Liver (tissue), 9 donors: ENCODE data around the gene ANKAR. TPM values are rescaled to one million over a fixed set of nuclear protein-coding genes. Genes with fewer than 3 reads are reported as not detected.
"Not testable (repeated sequence)": the region's sequence is repeated elsewhere in the genome, so short reads cannot be mapped to it uniquely, and the experiment has no call there.

Experiments used
- DNase-seq: peaks from one replicate; pipeline ENCODE4 v3.0.0-alpha.2; 2017; ENCODE audit warnings: low spot score
- H3K27ac ChIP-seq, 2 donors: one replicate each; pipeline ENCODE4 v1.7.0; 2013; ENCODE audit warnings: inconsistent platforms in 2 of 2, low read length in 2 of 2, control low read depth in 1 of 2, low read depth in 1 of 2, mild to moderate bottlenecking in 1 of 2
- H3K27me3 ChIP-seq, 4 donors: one replicate each; pipeline versions ENCODE4 v1.6.1 to v1.7.0; 2013; ENCODE audit warnings: low read length in 3 of 4, inconsistent platforms in 1 of 4, mild to moderate bottlenecking in 1 of 4, moderate library complexity in 1 of 4; ENCODE audit not compliant: control insufficient read depth in 4 of 4, insufficient read depth in 4 of 4
- H3K36me3 ChIP-seq, 4 donors: one replicate each; pipeline versions ENCODE4 v1.6.1 to v1.7.0; 2013; ENCODE audit warnings: low read length in 3 of 4, mild to moderate bottlenecking in 3 of 4, low read depth in 1 of 4, moderate library complexity in 1 of 4; ENCODE audit not compliant: control insufficient read depth in 4 of 4, insufficient read depth in 3 of 4
- H3K4me1 ChIP-seq, 4 donors: one replicate each; pipeline versions ENCODE4 v1.6.1 to v1.7.0; 2013; ENCODE audit warnings: low read length in 3 of 4, mild to moderate bottlenecking in 3 of 4, moderate library complexity in 1 of 4; ENCODE audit not compliant: control insufficient read depth in 4 of 4, insufficient read depth in 4 of 4
- H3K4me3 ChIP-seq, 3 donors: one replicate each; pipeline versions ENCODE4 v1.6.1 to v1.7.0; 2013; ENCODE audit warnings: low read length in 3 of 3, control low read depth in 1 of 3, low read depth in 1 of 3, mild to moderate bottlenecking in 1 of 3
- H3K9ac ChIP-seq, 2 donors: one replicate each; pipeline ENCODE4 v1.7.0; 2013; ENCODE audit warnings: low read length in 2 of 2, mild to moderate bottlenecking in 2 of 2, moderate library complexity in 2 of 2, control low read depth in 1 of 2, low read depth in 1 of 2
- H3K9me3 ChIP-seq, 4 donors: one replicate each; pipeline versions ENCODE4 v1.6.1 to v1.7.0; 2013; ENCODE audit warnings: low read length in 3 of 4; ENCODE audit not compliant: control insufficient read depth in 4 of 4
- ATF3 ChIP-seq: IDR thresholded peaks from 2 replicates; pipeline ENCODE4 v1.6.1; 2016; ENCODE audit warnings: antibody characterized with exemption
- CTCF ChIP-seq: fragments of 150-350 bp; IDR thresholded peaks from 2 replicates; pipeline ENCODE4 v1.5.1; 2017; ENCODE audit warnings: improper control_type of control experiment, low read depth, low read length; ENCODE audit not compliant: missing input control
- EGR1 ChIP-seq, 2 donors: IDR thresholded peaks; 2 replicates each; pipeline ENCODE4 v1.6.1; 2016 to 2018; ENCODE audit warnings: antibody characterized with exemption in 2 of 2, low read depth in 2 of 2
- FOXA1 ChIP-seq: IDR thresholded peaks from 2 replicates; pipeline ENCODE4 v1.6.1; 2016; ENCODE audit warnings: antibody characterized with exemption
- FOXA2 ChIP-seq: IDR thresholded peaks from 2 replicates; pipeline ENCODE4 v1.6.1; 2016; ENCODE audit warnings: antibody characterized with exemption
- GABPA ChIP-seq, 2 donors: IDR thresholded peaks in 1 of 2; conservative IDR thresholded peaks in 1 of 2; 2 replicates each; pipeline ENCODE4 v1.6.1; 2016; ENCODE audit warnings: antibody characterized with exemption in 2 of 2, mild to moderate bottlenecking in 1 of 2, moderate library complexity in 1 of 2
- HNF4A ChIP-seq, 2 donors: conservative IDR thresholded peaks; 2 replicates each; pipeline ENCODE4 v1.6.1; 2016; ENCODE audit warnings: antibody characterized with exemption in 2 of 2, mild to moderate bottlenecking in 2 of 2
- HNF4G ChIP-seq: IDR thresholded peaks from 2 replicates; pipeline ENCODE4 v1.6.1; 2016; ENCODE audit warnings: antibody characterized with exemption
- JUND ChIP-seq, 2 donors: IDR thresholded peaks; 2 replicates each; pipeline ENCODE4 v1.6.1; 2016; ENCODE audit warnings: antibody characterized with exemption in 2 of 2
- MAX ChIP-seq: IDR thresholded peaks from 2 replicates; pipeline ENCODE4 v1.6.1; 2016; ENCODE audit warnings: antibody characterized with exemption
- NR2F2 ChIP-seq: IDR thresholded peaks from 2 replicates; pipeline ENCODE4 v1.6.1; 2016; ENCODE audit warnings: antibody characterized with exemption
- RAD21 ChIP-seq, 2 donors: IDR thresholded peaks; 2 replicates each; pipeline ENCODE4 v1.6.1; 2016; ENCODE audit warnings: antibody characterized with exemption in 2 of 2, mild to moderate bottlenecking in 2 of 2
- REST ChIP-seq: IDR thresholded peaks from 2 replicates; pipeline ENCODE4 v1.6.1; 2016; ENCODE audit warnings: antibody characterized with exemption, mild to moderate bottlenecking
- RXRA ChIP-seq, 2 donors: IDR thresholded peaks; 2 replicates each; pipeline ENCODE4 v1.6.1; 2017 to 2018; ENCODE audit warnings: antibody characterized with exemption in 2 of 2, mild to moderate bottlenecking in 1 of 2
- SP1 ChIP-seq: IDR thresholded peaks from 2 replicates; pipeline ENCODE4 v1.6.1; 2018; ENCODE audit warnings: antibody characterized with exemption, mild to moderate bottlenecking
- TAF1 ChIP-seq: conservative IDR thresholded peaks from 2 replicates; pipeline ENCODE4 v1.6.1; 2016; ENCODE audit warnings: antibody characterized with exemption, mild to moderate bottlenecking
- YY1 ChIP-seq: IDR thresholded peaks from 2 replicates; pipeline ENCODE4 v1.6.1; 2016; ENCODE audit warnings: antibody characterized with exemption, mild to moderate bottlenecking
- ZBTB33 ChIP-seq: IDR thresholded peaks from 2 replicates; pipeline ENCODE4 v1.6.1; 2016; ENCODE audit warnings: antibody characterized with exemption
- WGBS: extraction: QIAGEN DNeasy Blood & Tissue Kit; methylation state at CpG from one replicate; pipeline ENCODE4 v1.1.7; 2013; 5-methylcytosine and 5-hydroxymethylcytosine counted together
- polyA plus RNA-seq, 2 donors: library from polyadenylated mRNA; stranded (reverse) in 1 of 2; unstranded in 1 of 2; fragments of 200-250 nt in 1 of 2; fragments of >200 nt in 1 of 2; fragmentation: Nextera tagmentation in 1 of 2; extraction: Ambion mirVana in 1 of 2; gene quantifications; one replicate each; pipeline versions ENCODE4 v1.2.1 to v1.2.3, GENCODE V29; 2013 to 2015
- total RNA-seq, 2 donors: library from RNA; depleted of rRNA; stranded (reverse); fragments of >200 nt; gene quantifications; one replicate each; pipeline ENCODE4 v1.2.3, GENCODE V29; 2014
- donor health status: healthy.
- donor health status: healthy.
- donor health status: healthy.
- donor health status: healthy.
- donor health status: healthy.

Gene ANKAR
- total and polyA plus RNA-seq, 4 donors, result 0.46 to 8.4 (median 4.3) TPM

GRCh38 chr2:189651284-189651683 is 23.2 kb upstream of the ANKAR start:
- Histone ChIP-seq H3K4me1 (no peaks in the 10 kb centered on the region), H3K27me3 (no peaks in the 10 kb centered on the region), H3K9me3 (peaks cover 0 to 2% (median 0%) of the 10 kb centered on the region in 4 donors), H3K9ac (no peak overlapping the region), H3K27ac (no peak overlapping the region), H3K4me3 (no peak overlapping the region), H3K36me3 (no peaks in the 10 kb centered on the region)
- no peak for DNase-seq
- TF ChIP-seq FOXA2 (no peak), NR2F2 (no peak), EGR1 (IDR thresholded peaks at IDR 0.05; ENCODE audit: low read depth in 2 of 2) (no peak), REST (no peak), RAD21 (IDR thresholded peaks at IDR 0.05) (no peak), MAX (no peak), HNF4G (no peak), YY1 (no peak), GABPA (IDR thresholded peaks at IDR 0.05 in 1 of 2, conservative IDR thresholded peaks at IDR 0.05 in 1 of 2) (no peak), JUND (IDR thresholded peaks at IDR 0.05) (no peak), SP1 (no peak), RXRA (IDR thresholded peaks at IDR 0.05) (no peak), FOXA1 (no peak), TAF1 (no peak), CTCF (no peak), ATF3 (no peak), HNF4A (conservative IDR thresholded peaks at IDR 0.05) (no peak), ZBTB33 (no peak)

GRCh38 chr2:189653464-189653863 is 21.0 kb upstream of the ANKAR start:
- H3K9ac ChIP-seq, H3K27ac ChIP-seq, H3K4me1 ChIP-seq, H3K36me3 ChIP-seq, H3K27me3 ChIP-seq, DNase-seq, H3K4me3 ChIP-seq, H3K9me3 ChIP-seq: not testable (repeated sequence)
- 96% methylated on average over 29 of the region's 29 CpGs for WGBS
